Measurements from ENCODE around the gene FGF22.

Gene FGF22

GRCh38 chr19:616062-616700, 23.5 kb upstream of the FGF22 start:
- H3K4me3 ChIP-seq (ENCODE audit: low read depth, low read length): no peak overlapping the region
- DNase-seq (ENCODE audit: low read depth): no peak
- TF ChIP-seq MAX (IDR thresholded peaks at IDR 0.05; ENCODE audit: low read depth, low read length) (no peak), POLR2A (IDR thresholded peaks at IDR 0.05; ENCODE audit: extremely low read depth, insufficient read length) (no peak), CTCF (IDR thresholded peaks at IDR 0.05; ENCODE audit: low read depth, low read length) (no peak), MYC (IDR thresholded peaks at IDR 0.05; ENCODE audit: low read depth, low read length) (no peak)

GRCh38 chr19:616747-617526, 22.7 kb upstream of the FGF22 start:
- DNase-seq (ENCODE audit: low read depth): no peak
- TF ChIP-seq CTCF (IDR thresholded peaks at IDR 0.05; ENCODE audit: low read depth, low read length): no peak
- TF ChIP-seq POLR2A (IDR thresholded peaks at IDR 0.05; ENCODE audit: extremely low read depth, insufficient read length): no peak
- TF ChIP-seq MAX (IDR thresholded peaks at IDR 0.05; ENCODE audit: low read depth, low read length): no peak
- TF ChIP-seq MYC (IDR thresholded peaks at IDR 0.05; ENCODE audit: low read depth, low read length): no peak
- H3K4me3 ChIP-seq (ENCODE audit: low read depth, low read length): no peak overlapping the region

- DNase-seq (ENCODE audit: low read depth): no peak
- H3K4me3 ChIP-seq (ENCODE audit: low read depth, low read length): no peak overlapping the region
- TF ChIP-seq MYC (IDR thresholded peaks at IDR 0.05; ENCODE audit: low read depth, low read length) (no peak), MAX (IDR thresholded peaks at IDR 0.05; ENCODE audit: low read depth, low read length) (no peak), POLR2A (IDR thresholded peaks at IDR 0.05; ENCODE audit: extremely low read depth, insufficient read length) (no peak), CTCF (IDR thresholded peaks at IDR 0.05; ENCODE audit: low read depth, low read length) (no peak)
Measured at GRCh38 chr19:617551-618246, 22.0 kb upstream of the FGF22 start.

GRCh38 chr19:618247-618619, 21.4 kb upstream of the FGF22 start:
- H3K4me3 ChIP-seq (ENCODE audit: low read depth, low read length): no peak overlapping the region
- no peak for DNase-seq (ENCODE audit: low read depth)
- TF ChIP-seq POLR2A (IDR thresholded peaks at IDR 0.05; ENCODE audit: extremely low read depth, insufficient read length) (no peak), CTCF (IDR thresholded peaks at IDR 0.05; ENCODE audit: low read depth, low read length) (no peak), MAX (IDR thresholded peaks at IDR 0.05; ENCODE audit: low read depth, low read length) (no peak), MYC (IDR thresholded peaks at IDR 0.05; ENCODE audit: low read depth, low read length) (no peak)

- no peak for DNase-seq (ENCODE audit: low read depth)
- no peak for TF ChIP-seq POLR2A (IDR thresholded peaks at IDR 0.05; ENCODE audit: extremely low read depth, insufficient read length)
- no peak for TF ChIP-seq CTCF (IDR thresholded peaks at IDR 0.05; ENCODE audit: low read depth, low read length)
- no peak for TF ChIP-seq MAX (IDR thresholded peaks at IDR 0.05; ENCODE audit: low read depth, low read length)
- TF ChIP-seq MYC (IDR thresholded peaks at IDR 0.05; ENCODE audit: low read depth, low read length): no peak
- no peak overlapping the region for H3K4me3 ChIP-seq (ENCODE audit: low read depth, low read length)
Measured at GRCh38 chr19:618674-619285, 20.9 kb upstream of the FGF22 start.

All from NB4 (cell line).